NCI-H1092 treated with DMSO at 0.1 percent for 48 hours (cell line): ENCODE data around the gene NPIPA7.
"Not testable (repeated sequence)": the region's sequence is repeated elsewhere in the genome, so short reads cannot be mapped to it uniquely, and the experiment has no call there.

Source experiments
- DNase-seq: peaks from one replicate; lab custom pipeline; 2025; lab: John Stamatoyannopoulos, UW

NPIPA7 gene

DNA sequence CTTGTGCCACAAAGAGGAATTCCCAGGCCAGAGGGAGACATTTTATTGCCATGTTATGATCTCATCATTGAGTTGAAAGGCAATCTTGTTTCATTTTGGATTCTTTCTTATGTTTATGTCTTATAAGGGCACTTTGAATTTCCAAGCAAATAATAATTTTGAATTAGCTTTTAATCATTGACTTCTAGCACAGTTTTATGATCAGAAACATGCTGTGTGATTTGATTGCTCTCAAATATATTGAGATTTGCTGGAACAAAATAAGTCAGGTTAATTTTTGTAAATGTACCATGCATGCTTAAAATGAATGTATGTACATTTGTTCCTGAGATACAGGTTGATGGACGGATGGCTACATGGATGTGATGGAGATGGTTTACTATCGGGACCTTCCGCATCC is at the start of gene NPIPA7:
TSS of gene NPIPA7 (plus strand) at position 301 of the 400 bp plus-strand sequence. CDS start 105 bp downstream, outside the sequence.
- not testable (repeated sequence) for DNase-seq

- not testable (repeated sequence) for DNase-seq
These were observed 47.5 kb upstream of the NPIPA7 start for GRCh38 chr16:16331466-16331865.

- DNase-seq, result not testable (repeated sequence)
These were observed 21.4 kb upstream of the NPIPA7 start for GRCh38 chr16:16357556-16357955.

GRCh38 chr16:16358539-16359240 is 20.2 kb upstream of the NPIPA7 start:
- not testable (repeated sequence) for DNase-seq

GRCh38 chr16:16363595-16363994 is 15.3 kb upstream of the NPIPA7 start:
- not testable (repeated sequence) for DNase-seq

GRCh38 chr16:16364100-16364499 is 14.8 kb upstream of the NPIPA7 start:
- DNase-seq, result not testable (repeated sequence)

- not testable (repeated sequence) for DNase-seq
These were observed 14.2 kb upstream of the NPIPA7 start for GRCh38 chr16:16364701-16365100.

GRCh38 chr16:16365319-16365718 is 13.6 kb upstream of the NPIPA7 start:
- DNase-seq, result not testable (repeated sequence)

GRCh38 chr16:16365851-16366250 is 13.1 kb upstream of the NPIPA7 start:
- DNase-seq, result not testable (repeated sequence)

GRCh38 chr16:16366552-16367284 is 12.2 kb upstream of the NPIPA7 start:
- not testable (repeated sequence) for DNase-seq

DNA sequence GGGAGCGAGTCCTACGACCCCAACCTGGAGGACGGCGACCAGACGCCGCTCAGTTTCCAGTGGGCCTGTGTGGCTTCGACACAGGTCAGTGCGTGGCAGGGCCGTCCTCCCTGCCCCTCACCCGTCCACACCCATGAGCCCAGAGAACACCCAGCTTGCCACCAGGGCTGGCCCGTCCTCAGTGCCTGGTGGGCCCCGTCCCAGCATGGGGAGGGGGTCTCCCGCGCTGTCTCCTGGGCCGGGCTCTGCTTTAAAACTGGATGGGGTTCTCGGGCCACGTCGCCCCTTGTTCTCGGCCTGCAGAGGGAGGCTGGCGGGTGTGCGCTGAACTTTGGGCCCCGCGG is 11.7 kb upstream of the NPIPA7 start:
- not testable (repeated sequence) for DNase-seq

DNA sequence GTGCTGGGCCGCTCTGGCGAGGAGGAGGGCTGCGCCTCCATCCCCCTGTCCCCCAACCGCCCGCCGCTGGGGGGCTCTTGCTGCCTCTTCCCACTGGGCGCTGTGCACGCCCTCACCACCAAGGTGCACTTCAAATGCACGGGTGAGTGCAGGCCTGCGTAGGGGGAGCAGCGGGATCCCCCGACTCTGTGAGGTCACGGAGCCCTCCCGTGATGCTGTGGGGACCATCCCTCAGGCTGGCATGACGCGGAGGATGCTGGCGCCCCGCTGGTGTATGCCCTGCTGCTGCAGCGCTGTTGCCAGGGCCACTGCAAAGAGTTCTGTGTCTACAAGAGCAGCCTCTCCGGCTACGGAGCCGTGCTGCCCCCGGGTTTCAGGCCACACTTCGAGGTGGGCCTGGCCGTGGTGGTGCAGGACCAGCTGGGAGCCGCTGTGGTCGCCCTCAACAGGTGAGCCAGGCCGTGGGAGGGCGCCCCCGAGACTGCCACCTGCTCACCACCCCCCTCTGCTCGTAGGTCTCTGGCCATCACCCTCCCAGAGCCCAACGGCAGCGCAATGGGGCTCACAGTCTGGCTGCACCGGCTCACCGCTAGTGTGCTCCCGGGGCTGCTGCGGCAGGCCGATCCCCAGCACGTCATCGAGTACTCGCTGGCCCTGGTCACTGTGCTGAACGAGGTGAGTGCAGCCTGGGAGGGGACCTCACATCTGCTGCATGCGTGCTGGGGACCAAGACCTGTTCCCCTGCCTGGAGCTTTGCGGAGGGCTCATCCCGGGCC is 9.7 kb upstream of the NPIPA7 start:
- not testable (repeated sequence) for DNase-seq

- not testable (repeated sequence) for DNase-seq
These were observed 7.7 kb upstream of the NPIPA7 start for GRCh38 chr16:16371136-16371735.

DNA sequence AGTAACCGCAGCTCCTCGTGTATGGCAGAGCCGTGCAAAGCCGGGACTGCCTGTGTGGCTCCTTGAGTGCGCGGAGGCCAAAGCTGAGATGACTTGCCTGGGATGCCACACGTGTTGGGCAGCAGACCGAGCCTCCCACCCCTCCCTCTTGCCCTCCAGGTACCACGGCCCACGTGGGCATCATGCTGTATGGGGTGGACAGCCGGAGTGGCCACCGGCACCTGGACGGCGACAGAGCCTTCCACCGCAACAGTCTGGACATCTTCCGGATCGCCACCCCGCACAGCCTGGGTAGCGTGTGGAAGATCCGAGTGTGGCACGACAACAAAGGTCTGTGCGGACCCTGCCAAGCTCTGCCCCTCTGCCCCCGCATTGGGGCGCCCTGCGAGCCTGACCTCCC is 4.7 kb upstream of the NPIPA7 start:
- not testable (repeated sequence) for DNase-seq

DNA sequence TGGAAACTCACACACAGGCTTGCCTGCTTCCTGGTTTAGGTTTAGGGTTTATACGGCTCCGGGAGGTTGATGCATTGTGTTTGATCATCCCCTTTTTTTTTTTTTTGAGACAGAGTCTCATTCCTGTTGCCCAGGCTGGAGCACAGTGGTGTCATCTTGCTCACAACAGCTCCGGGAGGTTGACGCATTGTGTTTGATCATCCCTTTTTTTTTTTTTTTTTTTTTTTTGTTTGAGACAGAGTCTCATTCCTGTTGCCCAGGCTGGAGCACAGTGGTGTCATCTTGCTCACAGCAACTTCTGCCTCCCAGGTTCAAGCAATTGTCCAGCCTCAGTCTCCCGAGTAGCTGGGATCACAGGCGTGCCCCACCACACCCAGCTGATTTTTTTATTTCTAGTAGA is 20.7 kb downstream of the NPIPA7 start:
- DNase-seq, result not testable (repeated sequence)

DNA sequence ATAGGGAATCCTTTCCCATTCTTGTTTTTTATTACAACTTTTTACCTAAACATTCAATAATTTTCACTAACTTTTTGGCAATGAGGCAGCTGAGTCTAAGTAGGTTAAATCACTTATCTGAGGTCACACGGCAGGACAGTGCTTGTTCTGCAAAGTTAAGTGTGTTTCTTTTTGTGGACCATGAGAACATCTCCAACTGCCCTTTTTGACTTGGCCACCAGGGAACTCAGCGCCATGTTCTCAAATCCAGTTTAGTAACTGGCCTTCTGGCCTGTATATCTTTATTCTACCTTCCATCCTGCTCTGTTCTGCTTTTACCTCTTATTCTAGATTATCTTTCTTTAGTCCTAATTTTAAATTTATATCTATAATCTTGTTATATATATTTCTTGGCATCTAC is 23.4 kb downstream of the NPIPA7 start:
- not testable (repeated sequence) for DNase-seq

DNA sequence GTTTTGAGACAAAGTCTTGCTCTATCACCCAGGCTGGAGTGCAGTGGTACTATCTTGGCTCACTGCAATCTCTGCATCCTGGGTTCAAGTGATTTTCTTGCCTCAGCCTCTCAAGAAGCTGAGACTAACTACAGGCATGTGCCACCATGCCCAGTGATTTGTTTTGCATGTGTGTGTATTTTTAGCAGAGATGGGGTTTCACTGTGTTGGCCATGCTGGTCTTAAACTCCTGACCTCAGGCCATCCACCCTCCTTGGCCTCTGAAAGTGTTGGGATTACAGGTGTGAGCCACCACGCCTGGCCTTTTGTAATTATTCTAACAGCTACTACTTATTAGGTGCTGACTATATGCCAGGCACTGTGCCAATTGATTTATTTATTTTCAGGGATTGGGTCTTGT is 25.3 kb downstream of the NPIPA7 start:
- not testable (repeated sequence) for DNase-seq

GRCh38 chr16:16405421-16405820 is 26.5 kb downstream of the NPIPA7 start:
- DNase-seq, result not testable (repeated sequence)

DNA sequence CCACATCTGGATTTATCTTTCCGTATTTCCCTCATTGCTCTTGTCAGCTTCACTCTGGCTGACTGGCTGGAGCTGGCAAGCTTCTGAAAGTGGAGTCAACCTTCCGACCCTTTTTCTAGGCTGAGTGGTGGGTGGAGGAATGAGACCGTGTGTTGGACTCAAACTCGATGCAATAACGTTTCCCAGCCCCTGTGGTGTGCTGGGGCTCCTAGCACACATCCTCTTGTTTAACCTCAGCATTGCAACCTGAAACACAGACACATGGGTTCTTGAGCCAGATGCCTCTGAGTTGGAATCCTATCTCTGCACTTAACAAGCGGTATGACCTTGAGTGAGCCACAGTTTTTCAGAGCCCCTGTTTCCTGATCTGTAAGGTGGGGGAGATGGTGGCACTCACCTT is 29.5 kb downstream of the NPIPA7 start:
- DNase-seq, result not testable (repeated sequence)

DNA sequence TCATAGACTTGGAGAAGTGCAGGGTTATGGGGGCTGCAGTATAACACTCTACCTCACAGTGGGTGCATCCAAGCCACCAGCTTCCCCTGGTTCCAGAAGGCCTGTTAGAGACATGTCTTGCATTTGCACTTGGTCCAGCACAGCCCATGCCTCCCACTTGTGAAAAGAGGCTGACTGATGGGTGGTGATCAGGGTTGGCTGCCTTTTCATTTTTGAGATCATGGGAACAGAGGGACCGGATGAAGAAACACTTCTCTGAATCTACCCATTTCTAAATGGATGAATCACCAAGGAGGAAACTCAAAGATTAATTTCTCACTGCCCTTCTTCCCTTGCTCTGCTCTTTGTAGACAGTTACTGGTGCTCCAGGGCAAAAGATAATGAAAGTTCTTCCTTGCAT is 34.8 kb downstream of the NPIPA7 start:
- DNase-seq, result not testable (repeated sequence)

- not testable (repeated sequence) for DNase-seq
These were observed 38.1 kb downstream of the NPIPA7 start for GRCh38 chr16:16417071-16417470.
